Stimulated activated CD8-positive, alpha-beta memory T cell treated with anti-CD3 and anti-CD28 coated beads, Interleukin-4, amount 100 ng/mL, for 1 hour (primary cell): ENCODE data around the gene TMEM207.
"Not testable (repeated sequence)": the region's sequence is repeated elsewhere in the genome, so short reads cannot be mapped to it uniquely, and the experiment has no call there.

Experiments
- DNase-seq, 2 donors: peaks; one replicate each; pipeline ENCODE4 v3.0.0-alpha.2; 2020; ENCODE audit warnings: low read depth in 2 of 2, low spot score in 1 of 2

TMEM207 gene

GRCh38 chr3:190449801-190450200, at the start of gene TMEM207:
Gene TMEM207 (minus strand): TSS chr3:190449901. CDS start chr3:190449809, 92 bp downstream.
- DNase-seq, result no peak

DNA sequence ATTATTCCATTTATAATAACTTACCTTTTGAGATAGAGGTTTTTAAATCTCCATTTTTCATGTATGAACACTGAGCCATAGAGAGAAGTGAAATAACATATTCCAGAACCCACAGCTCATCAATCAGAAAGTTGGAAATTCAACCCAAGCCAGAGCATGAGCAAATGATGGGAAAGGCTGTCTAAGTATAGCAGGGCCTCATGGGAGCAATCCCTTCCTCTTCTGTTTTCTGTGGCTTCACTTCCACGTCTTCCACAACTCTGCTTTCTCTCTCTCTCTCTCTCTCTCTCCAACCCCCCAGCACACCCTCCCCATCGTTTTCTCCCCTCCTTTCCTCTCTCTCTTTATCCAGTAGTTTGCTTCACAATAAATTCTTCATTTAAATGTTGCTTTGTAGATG, 49.4 kb upstream of the TMEM207 start:
- no peak for DNase-seq

- no peak for DNase-seq
Measured at GRCh38 chr3:190498293-190498692, 48.6 kb upstream of the TMEM207 start.

- DNase-seq, result no peak
Measured at GRCh38 chr3:190497811-190498210, 48.1 kb upstream of the TMEM207 start.

GRCh38 chr3:190496859-190497258, 47.2 kb upstream of the TMEM207 start:
- no peak for DNase-seq

DNA sequence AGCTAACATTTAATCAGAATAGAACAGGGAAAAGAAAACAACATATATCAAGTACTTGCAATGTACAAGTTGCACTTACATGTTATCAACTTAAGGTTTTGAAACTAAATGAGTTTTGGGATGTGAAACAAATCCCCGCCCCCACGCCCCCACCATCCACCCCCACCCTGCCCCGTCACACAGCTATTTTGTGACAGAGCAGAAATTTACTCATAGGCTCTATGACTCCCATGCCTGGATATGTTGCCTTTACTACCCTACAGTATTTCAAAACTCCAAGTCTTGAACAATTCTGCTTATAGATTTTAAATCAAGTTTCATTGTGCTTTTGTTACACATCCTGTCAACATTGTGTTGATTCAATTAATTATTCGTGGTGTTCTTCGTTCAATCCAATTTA, 46.1 kb upstream of the TMEM207 start:
- DNase-seq, result no peak

GRCh38 chr3:190495354-190495753, 45.7 kb upstream of the TMEM207 start:
- no peak for DNase-seq

GRCh38 chr3:190494907-190495306, 45.2 kb upstream of the TMEM207 start:
- DNase-seq, result no peak

- DNase-seq, result no peak
Measured at GRCh38 chr3:190492966-190493365, 43.3 kb upstream of the TMEM207 start.

DNA sequence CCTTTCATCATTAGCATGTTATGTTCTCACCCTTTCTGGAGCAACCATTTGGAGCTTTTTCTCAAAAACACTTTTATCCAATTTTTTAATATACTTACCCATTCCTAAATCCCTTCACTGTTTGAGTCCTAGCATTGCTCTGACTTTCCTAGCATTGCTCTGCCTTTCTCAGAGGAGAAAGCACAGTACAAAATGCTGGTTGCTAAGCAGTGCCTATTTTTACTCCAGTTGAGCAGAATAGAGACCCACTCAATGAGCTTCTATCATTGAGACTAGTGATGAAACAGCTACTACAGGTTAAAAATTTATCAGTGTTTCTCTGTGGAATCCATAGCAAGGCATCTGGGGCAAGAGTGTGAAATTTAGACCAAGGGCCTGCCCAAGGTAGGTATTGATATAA, 42.4 kb upstream of the TMEM207 start:
- DNase-seq, result no peak

DNA sequence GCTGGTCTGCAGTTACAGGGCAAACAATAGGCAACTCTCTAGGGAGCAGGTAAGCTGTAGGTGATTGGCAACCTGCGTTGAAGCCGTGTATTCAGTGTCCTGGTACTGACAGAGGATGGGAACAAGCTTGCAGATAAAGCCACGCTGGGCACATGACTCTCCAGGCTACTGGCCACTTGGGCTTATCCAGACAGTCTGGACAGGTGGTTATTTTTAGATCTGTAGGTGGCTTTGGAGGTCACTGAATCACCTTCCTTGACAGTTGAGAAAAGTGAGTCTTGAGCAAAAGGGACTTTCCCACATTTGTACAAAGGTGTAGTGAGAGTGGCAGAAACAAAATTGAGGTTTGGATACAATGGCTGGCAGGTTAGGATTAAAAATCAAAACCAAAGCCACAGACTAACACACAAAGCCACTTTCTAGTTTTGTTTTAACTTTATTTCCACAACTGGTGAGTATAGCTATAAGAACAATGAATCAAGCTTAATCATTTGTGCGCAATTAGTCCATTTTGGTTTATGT, 41.9 kb upstream of the TMEM207 start:
- DNase-seq, result no peak

GRCh38 chr3:190486908-190487607, 37.4 kb upstream of the TMEM207 start:
- DNase-seq, result no peak

DNA sequence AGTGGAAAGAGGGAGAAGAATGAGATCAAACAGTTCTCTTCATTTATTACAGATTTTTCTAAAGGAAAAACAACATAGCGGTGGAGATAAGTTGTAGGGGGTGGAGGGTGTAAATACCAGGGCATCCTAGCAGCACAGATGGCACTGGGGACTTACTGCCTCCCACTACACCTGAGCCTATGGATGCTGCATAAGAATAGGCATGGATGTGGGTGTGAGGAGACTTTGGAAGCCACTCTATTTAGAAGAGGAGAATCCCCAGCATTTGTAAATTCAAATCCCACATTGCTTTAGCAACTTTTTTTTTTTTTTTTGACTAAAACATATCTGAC, 36.8 kb upstream of the TMEM207 start:
- DNase-seq, result no peak

- no peak for DNase-seq
Measured at GRCh38 chr3:190485830-190486532, 36.3 kb upstream of the TMEM207 start.

- DNase-seq, result no peak
Measured at GRCh38 chr3:190481779-190482178, 32.1 kb upstream of the TMEM207 start.

DNA sequence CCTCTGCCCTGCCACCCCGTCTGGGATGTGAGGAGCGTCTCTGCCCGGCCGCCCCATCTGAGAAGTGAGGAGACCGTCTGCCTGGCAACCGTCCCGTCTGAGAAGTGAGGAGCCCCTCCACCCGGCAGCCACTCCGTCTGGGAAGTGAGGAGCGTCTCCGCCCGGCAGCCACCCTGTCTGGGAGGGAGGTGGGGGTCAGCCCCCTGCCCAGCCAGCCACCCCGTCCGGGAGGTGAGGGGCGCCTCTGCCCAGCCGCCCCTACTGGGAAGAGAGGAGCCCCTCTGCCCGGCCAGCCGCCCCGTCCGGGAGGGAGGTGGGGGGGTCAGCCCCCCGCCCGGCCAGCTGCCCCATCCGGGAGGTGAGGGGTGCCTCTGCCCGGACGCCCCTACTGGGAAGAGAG, 23.6 kb upstream of the TMEM207 start:
- DNase-seq, result not testable (repeated sequence)

- DNase-seq, result no peak
Measured at GRCh38 chr3:190467922-190468321, 18.2 kb upstream of the TMEM207 start.

DNA sequence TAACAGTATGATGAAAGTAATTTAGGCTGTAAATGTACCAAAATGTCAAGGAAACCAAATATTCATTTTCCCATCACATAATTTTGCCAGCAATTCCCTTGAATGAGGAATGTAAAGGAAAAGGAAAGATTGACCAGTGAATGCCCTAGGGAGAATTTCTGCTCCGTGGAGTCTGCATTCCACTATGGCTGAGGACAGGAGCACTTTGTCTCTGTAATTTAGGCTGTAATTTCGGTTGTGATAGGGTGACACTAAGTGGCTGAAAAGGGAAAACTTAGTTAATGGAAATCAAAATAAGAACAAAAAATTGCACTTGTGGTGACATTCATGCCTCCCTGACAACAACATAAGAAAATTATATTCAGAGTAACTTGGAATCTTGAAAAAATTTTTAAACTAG, 8.3 kb upstream of the TMEM207 start:
- no peak for DNase-seq

DNA sequence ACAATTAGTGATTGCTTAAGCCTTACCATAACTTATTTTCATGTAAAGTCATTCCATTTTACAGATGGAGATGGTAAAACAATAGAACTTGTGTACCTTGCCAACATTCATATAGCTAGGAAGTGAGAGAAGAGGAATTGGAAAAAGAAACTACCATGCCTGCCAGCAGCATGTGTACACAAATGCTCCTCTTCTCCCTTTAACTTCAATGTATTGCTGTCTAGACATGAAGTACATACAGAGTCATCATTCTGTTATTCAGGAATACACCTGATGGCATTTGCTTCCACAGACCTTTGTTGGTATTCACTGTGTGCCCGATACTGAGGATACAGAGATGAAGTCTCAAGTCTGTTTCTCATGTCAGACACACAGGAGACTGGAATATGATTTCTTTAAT, 7.1 kb upstream of the TMEM207 start:
- DNase-seq, result no peak

- no peak for DNase-seq
Measured at GRCh38 chr3:190455828-190456227, 6.1 kb upstream of the TMEM207 start.

DNA sequence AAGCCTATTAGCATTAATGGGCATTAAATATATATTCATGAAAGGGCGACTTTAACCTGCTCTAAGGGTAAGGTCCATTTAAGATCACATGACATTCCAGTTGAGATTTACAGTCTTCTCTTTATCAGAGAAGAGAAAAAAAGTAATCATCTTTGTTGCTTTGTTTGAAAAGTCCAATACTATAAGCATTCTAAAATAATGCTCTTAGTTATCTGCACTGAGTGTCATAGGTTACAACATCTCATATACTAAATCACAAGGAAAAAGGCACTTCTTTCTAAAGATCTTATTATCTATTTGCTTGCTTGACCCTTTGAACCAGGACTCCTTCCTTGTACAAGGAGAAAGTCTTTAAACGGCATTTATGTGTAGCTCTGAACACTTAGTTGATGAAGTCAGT, 1.4 kb downstream of the TMEM207 start:
- DNase-seq, result no peak

- no peak for DNase-seq
Measured at GRCh38 chr3:190446573-190447279, 3.0 kb downstream of the TMEM207 start.
